HG03280 (cell line): Measurements from ENCODE around the gene GFRA3.
A peak's percentile ranks its signal among the peaks of the same experiment; 100 is the strongest.
"Not testable (repeated sequence)": the region's sequence is repeated elsewhere in the genome, so short reads cannot be mapped to it uniquely, and the experiment has no call there.

ENCODE experiments used
- ATAC-seq: cut with Tn5 transposase; IDR thresholded peaks from one replicate; pipeline ENCODE4 v1.9.1; 2021; ENCODE audit warnings: mild to moderate bottlenecking, moderate library complexity; ENCODE audit not compliant: unreplicated experiment

Gene GFRA3

DNA sequence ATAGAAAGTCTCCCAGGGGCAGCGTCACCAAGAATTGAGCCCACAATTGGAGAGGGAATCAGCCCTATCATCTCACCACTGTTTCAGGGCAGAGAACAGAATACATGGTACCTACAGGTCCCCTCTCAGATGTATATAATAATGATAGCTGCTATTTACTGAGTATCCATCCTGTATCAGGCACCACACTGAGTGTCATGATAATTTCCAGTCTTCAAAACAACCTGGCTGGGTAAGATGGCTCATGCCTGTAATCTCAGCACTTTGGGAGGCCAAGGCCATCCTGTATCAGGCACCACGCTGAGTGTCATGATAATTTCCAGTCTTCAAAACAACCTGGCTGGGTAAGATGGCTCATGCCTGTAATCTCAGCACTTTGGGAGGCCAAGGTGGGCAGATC lies 26.6 kb downstream of the GFRA3 start:
- ATAC-seq: not testable (repeated sequence)

GRCh38 chr5:138246822-138247221 lies 27.6 kb downstream of the GFRA3 start:
- ATAC-seq: no peak

- ATAC-seq: no peak
These were observed 28.1 kb downstream of the GFRA3 start for GRCh38 chr5:138246334-138246733.

GRCh38 chr5:138245717-138246116 lies 28.7 kb downstream of the GFRA3 start:
- ATAC-seq: no peak

DNA sequence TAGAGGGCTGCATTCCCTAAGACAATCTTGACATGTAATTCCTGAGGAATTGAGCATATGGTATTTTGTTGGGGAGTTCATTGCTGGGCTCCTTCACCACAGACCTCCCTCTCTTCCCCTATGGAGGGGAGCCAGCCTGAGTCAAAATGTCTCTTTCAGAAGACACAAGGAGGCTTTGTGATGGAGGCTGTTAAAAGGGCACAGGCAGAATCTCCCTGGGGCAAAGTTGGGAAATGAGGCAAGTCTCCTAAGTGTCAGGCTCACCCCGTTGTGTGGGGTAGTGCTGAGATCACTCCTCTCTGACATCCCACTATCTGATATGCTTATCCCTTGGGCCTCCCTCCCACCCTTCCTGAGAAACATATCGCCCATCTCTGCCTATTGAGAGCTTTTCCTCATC lies 30.6 kb downstream of the GFRA3 start:
- ATAC-seq: no peak

DNA sequence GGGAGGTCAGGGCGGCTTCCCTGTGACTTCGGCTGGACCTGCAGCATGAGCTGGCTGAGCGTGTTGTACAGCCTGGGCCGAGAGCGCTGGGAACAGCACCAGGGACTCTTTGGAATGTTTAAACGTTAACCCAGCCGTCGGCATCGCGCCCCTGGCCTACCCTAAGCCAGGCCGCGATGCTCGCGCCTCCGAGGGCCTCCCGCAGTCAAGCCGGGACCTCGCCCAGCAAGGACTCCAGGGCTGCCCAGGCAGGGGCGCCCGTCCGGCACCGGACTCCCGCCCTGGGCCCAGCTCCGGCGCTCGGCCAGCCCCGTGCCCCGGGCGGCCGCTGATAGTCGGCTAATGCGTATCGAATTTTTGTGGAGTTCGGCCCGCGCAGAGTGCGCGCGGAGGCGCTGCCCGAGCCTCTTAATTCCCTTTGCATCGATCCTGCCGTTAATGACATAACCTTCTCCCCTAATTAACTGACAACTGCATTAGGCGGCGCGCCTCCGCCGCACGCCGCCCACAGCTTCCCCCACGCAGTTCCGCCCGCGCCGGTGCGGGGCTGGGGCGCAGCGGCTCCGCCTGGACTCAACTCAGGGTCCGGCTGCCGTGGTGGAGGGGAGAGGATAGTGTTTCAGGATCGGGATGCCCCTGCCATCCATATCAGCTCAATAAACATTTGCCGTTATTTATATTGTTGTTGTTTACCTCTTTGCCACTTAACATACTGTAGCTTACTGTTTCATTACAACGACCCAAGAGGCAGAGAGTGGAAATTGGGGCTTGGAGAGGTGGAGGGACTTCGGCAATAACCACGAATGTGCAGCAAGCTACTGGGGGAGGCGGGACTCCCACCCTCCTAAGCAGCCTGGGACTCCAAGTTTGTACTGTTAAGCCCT lies 32.5 kb downstream of the GFRA3 start:
- no peak for ATAC-seq

- ATAC-seq: no peak
These were observed 33.6 kb downstream of the GFRA3 start for GRCh38 chr5:138240650-138241385.

DNA sequence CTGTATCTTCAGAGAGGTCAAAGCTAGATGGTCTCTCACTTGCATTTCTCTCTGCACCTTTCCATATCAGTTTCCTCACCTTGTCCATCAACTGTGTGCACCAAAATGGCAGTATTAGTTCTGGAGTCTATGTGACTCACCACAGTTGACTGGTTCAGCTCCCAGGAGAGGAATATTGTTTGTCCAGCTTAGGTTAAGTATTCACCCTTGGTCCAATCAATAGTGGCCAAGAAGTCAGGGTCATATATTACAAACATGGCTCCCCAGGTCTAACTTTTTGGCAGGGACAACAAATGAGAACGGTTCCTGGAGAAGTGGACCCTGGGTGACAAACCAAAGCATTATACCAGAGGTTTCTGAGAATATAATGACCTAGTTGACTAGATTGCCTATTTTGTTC lies 36.4 kb downstream of the GFRA3 start:
- no peak for ATAC-seq

GRCh38 chr5:138234651-138235050 lies 39.8 kb downstream of the GFRA3 start:
- no peak for ATAC-seq

GRCh38 chr5:138233280-138233679 lies 41.1 kb downstream of the GFRA3 start:
- no peak for ATAC-seq

DNA sequence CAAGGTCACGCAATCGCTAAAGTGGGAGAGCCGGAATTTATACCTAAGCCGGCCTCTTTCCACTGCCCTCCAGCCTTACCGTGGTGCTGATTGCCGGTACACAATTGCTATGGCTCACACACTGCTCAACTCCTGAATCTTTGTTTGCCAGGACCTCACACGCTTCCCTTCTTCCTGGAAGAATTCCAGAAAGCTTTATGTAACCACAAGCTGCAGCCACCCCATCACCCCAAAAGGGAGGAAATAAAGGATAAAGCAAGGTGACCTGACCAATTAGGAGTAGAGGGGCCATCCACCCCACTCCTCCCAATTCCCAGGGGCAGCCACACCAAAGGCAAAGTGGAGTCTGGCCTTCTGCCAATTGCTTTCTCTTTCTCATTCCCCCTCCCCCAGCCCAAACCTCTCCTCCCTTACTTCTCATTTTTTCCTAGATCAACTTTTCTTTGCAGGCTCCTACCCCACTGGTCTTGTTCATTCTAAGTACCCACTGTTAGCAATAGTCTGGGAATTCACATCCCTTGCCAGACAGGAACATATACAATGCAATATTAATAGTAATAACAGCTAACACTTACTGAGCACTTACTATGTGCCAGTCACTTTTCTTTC lies 43.3 kb downstream of the GFRA3 start:
- no peak for ATAC-seq

GRCh38 chr5:138230261-138230660 lies 44.2 kb downstream of the GFRA3 start:
- ATAC-seq: no peak

DNA sequence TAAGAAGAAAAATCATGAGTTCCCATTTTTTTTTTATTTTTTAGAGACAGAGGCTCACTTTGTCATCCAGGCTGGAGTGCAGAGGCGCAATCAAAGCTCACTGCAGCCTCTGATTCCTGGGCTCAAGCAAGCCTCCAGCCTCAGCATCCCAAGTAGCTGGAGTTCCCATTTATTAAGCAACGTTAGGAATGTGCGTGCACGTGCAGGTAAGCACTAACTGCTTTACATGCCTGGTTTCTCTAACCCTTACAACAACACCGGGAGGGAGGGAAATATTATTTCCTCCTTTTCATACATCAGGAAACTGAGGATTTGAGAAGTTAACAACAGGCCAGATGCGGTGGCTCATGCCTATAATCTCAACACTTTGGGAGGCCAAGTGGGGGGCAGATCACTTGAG lies 45.0 kb downstream of the GFRA3 start:
- no peak for ATAC-seq

DNA sequence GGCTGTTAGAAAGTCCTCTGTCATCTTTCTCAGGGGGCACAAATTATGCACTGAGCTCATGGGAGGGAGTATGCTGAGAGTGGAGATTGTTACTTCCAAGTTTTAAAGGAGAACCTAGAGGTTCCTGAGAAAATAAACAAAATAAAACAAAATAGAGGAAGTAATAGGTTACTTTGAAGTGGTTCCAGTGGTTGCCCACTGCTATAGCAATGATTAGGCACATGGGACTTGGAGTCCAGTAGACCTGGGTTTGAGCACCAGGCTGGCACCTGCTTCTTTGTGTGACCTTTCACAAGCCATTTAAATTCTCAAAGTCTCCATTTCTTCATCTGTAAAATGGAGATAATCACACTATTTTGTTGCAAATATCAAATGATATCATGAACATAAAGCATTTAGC lies 47.5 kb downstream of the GFRA3 start:
- no peak for ATAC-seq

- ATAC-seq: no peak
These were observed 49.7 kb downstream of the GFRA3 start for GRCh38 chr5:138224712-138225111.

- ATAC-seq: no peak
These were observed 50.9 kb downstream of the GFRA3 start for GRCh38 chr5:138223532-138223931.

DNA sequence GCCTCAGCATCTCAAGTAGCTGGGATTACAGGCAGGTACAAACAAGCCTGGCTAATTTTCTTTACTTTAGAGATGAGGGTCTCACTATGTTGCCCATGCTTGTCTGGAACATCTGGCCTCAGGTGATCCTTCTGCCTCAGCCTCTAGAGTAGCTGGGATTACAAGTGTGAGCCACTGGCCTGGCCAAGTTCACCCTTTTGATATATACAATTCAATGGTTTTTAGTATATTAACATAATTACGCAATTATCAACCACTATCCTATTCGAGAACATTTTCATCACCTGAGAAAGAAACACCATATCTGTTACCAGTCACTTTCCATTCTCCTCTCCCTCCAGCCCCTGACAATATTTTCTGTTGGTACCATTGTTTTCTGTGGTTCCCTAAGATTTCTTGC lies 57.6 kb downstream of the GFRA3 start:
- no peak for ATAC-seq

- ATAC-seq: peak; percentile 97
These were observed 61.0 kb downstream of the GFRA3 start, which contains the start of gene CDC23 for GRCh38 chr5:138213161-138214029. Gene CDC23 (minus strand): TSS chr5:138213323. CDS start chr5:138213312, 11 bp downstream.

DNA sequence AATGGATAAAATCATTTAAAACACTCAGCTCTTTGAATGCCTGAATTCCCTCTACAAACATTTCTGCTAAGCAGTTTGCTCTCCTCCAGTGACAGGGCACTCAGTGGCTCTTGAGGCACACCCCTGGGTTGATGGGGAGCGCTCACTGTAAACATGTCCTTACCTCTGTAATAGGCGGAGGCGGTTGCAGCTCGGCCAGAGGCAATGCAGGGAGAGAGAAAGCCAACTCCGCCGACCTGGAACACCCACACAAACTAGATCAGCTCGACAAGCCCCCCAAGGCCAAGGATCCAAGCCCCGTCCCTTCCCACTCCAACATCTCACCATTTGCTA lies 61.6 kb downstream of the GFRA3 start:
- peak; percentile 16 for ATAC-seq

DNA sequence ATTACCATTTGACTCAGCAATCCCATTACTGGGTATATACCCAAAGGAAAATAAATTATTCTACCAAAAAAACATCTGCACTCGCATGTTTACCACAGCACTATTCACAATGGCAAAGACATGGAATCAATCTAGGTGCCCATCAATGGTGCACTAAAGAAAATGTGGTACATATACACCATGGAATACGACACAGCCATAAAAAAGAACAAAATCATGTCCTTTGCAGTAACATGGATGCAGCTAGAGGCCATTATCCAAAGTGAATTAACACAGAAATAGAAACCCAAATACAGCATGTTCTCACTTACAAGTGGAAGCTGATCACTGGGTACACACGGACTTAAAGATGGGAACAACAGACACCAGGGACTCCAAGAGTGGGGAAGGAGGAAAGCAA lies 63.4 kb downstream of the GFRA3 start:
- ATAC-seq: no peak
